HepG2 (cell line): ENCODE measurements around the gene NPBWR2. TPM values are rescaled to one million over a fixed set of nuclear protein-coding genes. Genes with fewer than 3 reads are reported as not detected.

Experiments used
- ASH2L ChIP-seq: fragments of 300-600, 200-600 bp; sonication (generic); IDR thresholded peaks from 2 replicates; pipeline ENCODE4 v1.7.0; 2017; ENCODE audit warnings: low read depth, mild to moderate bottlenecking, moderate library complexity, mixed read lengths, low read length; ENCODE audit not compliant: insufficient read length
- BORCS8-MEF2B ChIP-seq: sonication (generic); formaldehyde crosslinking; IDR thresholded peaks from 2 replicates; pipeline ENCODE4 v1.8.0; 2022; ENCODE audit warnings: mild to moderate bottlenecking, missing genetic modification reagents
- CCDC6 ChIP-seq: sonication (generic); formaldehyde crosslinking; IDR thresholded peaks from 2 replicates; pipeline ENCODE4 v1.8.1; 2022; ENCODE audit warnings: mild to moderate bottlenecking, missing genetic modification reagents, moderate library complexity
- HNRNPLL ChIP-seq: fragments of 200-400 bp; formaldehyde crosslinking; IDR thresholded peaks from 2 replicates; pipeline ENCODE4 v1.6.1; 2017; ENCODE audit warnings: mild to moderate bottlenecking, low read depth, low read length; ENCODE audit not compliant: poor library complexity, severe bottlenecking
- KDM5B ChIP-seq: sonication (generic); formaldehyde crosslinking; IDR thresholded peaks from 2 replicates; pipeline ENCODE4 v1.4.0; 2020; ENCODE audit warnings: missing genetic modification reagents, mild to moderate bottlenecking, borderline replicate concordance
- MTF1 ChIP-seq: sonication (generic); formaldehyde crosslinking; IDR thresholded peaks from 2 replicates; pipeline ENCODE4 v1.5.0; 2020; ENCODE audit warnings: missing genetic modification reagents
- PPARG ChIP-seq: conservative IDR thresholded peaks from 2 replicates; pipeline ENCODE4 v1.6.1; 2016; ENCODE audit warnings: missing biosample characterization, missing genetic modification reagents
- RBM22 ChIP-seq: fragments of 200-400 bp; formaldehyde crosslinking; optimal IDR thresholded peaks from 2 replicates; pipeline ENCODE3; 2017; ENCODE audit warnings: mild to moderate bottlenecking, low read length, moderate library complexity
- SOX13 ChIP-seq, 3 experiments: fragments of 450-650 bp in 1 of 3; sonication (generic) in 1 of 3; formaldehyde crosslinking in 1 of 3; IDR thresholded peaks in 2 of 3; conservative IDR thresholded peaks in 1 of 3; 2 replicates each; pipeline versions ENCODE4 v1.5.0 to v1.6.1; 2016 to 2020; ENCODE audit warnings: antibody characterized with exemption in 1 of 3, mild to moderate bottlenecking in 1 of 3, missing compliant biosample characterization in 1 of 3, missing genetic modification reagents in 1 of 3, moderate library complexity in 1 of 3
- SRSF4 ChIP-seq: fragments of 200-400 bp; formaldehyde crosslinking; IDR thresholded peaks from one replicate; pipeline ENCODE4 v1.6.1; 2018; ENCODE audit warnings: mild to moderate bottlenecking, low read depth, low read length, moderate library complexity; ENCODE audit not compliant: poor library complexity, severe bottlenecking
- SRSF9 ChIP-seq: fragments of 200-400 bp; formaldehyde crosslinking; IDR thresholded peaks from 2 replicates; pipeline ENCODE4 v1.6.1; 2018; ENCODE audit warnings: borderline replicate concordance, mild to moderate bottlenecking, low read depth, low read length; ENCODE audit not compliant: insufficient read depth, poor library complexity, severe bottlenecking
- ZFY ChIP-seq: sonication (generic); formaldehyde crosslinking; IDR thresholded peaks from 2 replicates; pipeline ENCODE4 v1.4.0; 2020; ENCODE audit warnings: missing genetic modification reagents
- ZNF207 ChIP-seq: fragments of 450-650 bp; IDR thresholded peaks from 2 replicates; pipeline ENCODE4 v1.6.1; 2016; ENCODE audit warnings: antibody characterized with exemption, borderline replicate concordance
- ZNF232 ChIP-seq: sonication (generic); formaldehyde crosslinking; IDR thresholded peaks from 2 replicates; pipeline ENCODE4 v1.4.0; 2020; ENCODE audit warnings: missing genetic modification reagents, borderline replicate concordance
- ZNF7 ChIP-seq: IDR thresholded peaks from 2 replicates; pipeline ENCODE4 v1.6.1; 2016; ENCODE audit warnings: missing biosample characterization, missing genetic modification reagents
- polyA plus RNA-seq, 8 experiments: library from polyadenylated mRNA; depleted of rRNA in 3 of 8; stranded (reverse) in 7 of 8; unstranded in 1 of 8; fragments of >200 nt; fragmentation: Illumina TruSeq in 4 of 8; extraction: Trizol in 4 of 8; gene quantifications; 2 replicates each; pipeline versions ENCODE4 v1.2.1 to v1.2.3, GENCODE V29; 2011 to 2016; ENCODE audit warnings: low read depth in 4 of 8, missing spikeins in 1 of 8, mixed read lengths in 1 of 8; ENCODE audit not compliant: insufficient read depth in 1 of 8
- total RNA-seq, 5 experiments: library from RNA; depleted of rRNA; stranded (reverse); fragments of >200 nt; fragmentation: Illumina TruSeq; extraction: Trizol; gene quantifications; 2 replicates each; pipeline ENCODE4 v1.2.3, GENCODE V29; 2016; ENCODE audit warnings: low read depth in 1 of 5
- TF ChIP-seq, protein P1 (sequence below): sonication (generic); formaldehyde crosslinking; IDR thresholded peaks from 2 replicates; pipeline ENCODE4 v1.5.0; 2020; ENCODE audit warnings: mild to moderate bottlenecking, low read depth, missing genetic modification reagents, borderline replicate concordance
- TF ChIP-seq, protein P2 (sequence below): sonication (generic); formaldehyde crosslinking; IDR thresholded peaks from 2 replicates; pipeline ENCODE4 v1.5.1; 2020; ENCODE audit warnings: missing genetic modification reagents, mild to moderate bottlenecking, borderline replicate concordance
- TF ChIP-seq, protein P3 (sequence below): sonication (generic); formaldehyde crosslinking; conservative IDR thresholded peaks from 2 replicates; pipeline ENCODE4 v1.4.0; 2020; ENCODE audit warnings: missing genetic modification reagents
- TF ChIP-seq, protein P4 (sequence below): sonication (generic); formaldehyde crosslinking; IDR thresholded peaks from 2 replicates; pipeline ENCODE4 v1.4.0; 2020; ENCODE audit warnings: missing genetic modification reagents
- TF ChIP-seq, protein P5 (sequence below): sonication (generic); formaldehyde crosslinking; IDR thresholded peaks from 2 replicates; pipeline ENCODE4 v1.4.0; 2020; ENCODE audit warnings: missing genetic modification reagents
- TF ChIP-seq, protein P6 (sequence below): sonication (generic); formaldehyde crosslinking; IDR thresholded peaks from 2 replicates; pipeline ENCODE4 v1.8.1; 2023; ENCODE audit warnings: mild to moderate bottlenecking, missing genetic modification reagents, borderline replicate concordance
- TF ChIP-seq, protein P7 (sequence below): sonication (generic); IDR thresholded peaks from 2 replicates; pipeline ENCODE4 v1.6.1; 2016; ENCODE audit warnings: low read depth, borderline replicate concordance

NPBWR2 gene
- total and polyA plus RNA-seq, 2 of the 13 experiments (the other 11 are each of a cell fraction or from before 2014, with no cell fraction given), result not detected

DNA sequence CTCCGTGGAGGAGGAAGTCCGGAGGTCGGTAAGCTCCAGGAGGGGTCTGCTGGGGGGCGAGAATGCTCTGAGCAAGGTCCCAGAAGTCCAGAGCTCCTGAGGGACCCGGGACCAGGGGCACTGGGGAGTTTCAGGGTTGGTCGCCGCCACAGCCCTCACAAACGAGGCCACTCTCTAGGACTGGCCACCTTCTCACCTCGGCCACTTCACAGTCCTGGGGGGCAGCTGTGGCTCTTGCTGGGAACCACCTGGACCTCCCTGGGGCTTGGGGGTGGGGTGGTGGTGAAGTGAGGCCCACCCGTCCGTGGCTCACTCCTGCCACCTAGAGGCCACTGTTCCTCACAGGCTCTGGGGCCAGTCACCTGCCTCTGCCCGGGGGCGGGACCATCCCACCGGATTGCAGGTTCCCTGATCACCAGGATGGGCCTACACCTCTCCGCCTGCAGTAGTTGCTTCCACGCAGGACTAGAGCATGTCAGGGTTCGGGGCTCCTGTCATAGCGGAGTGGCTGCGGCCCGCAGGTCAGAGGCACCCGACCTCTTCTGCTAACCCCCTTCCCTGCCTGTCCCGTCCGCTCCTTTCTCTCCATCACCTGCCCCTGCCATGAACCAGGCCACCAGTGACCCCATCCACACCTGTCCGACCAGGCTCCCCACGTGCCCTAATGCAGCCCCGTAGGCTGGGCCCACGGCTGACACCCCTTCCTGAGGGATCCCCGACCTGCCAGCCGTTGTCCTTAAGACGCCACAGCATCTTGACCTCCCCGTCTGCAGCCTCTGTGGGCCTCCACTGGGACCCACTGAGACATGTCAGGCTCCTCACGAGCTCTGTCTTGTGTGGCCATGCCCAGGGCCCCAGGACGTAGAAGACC, 49.5 kb downstream of the NPBWR2 start (continued):
- TF ChIP-seq, protein P1, sequence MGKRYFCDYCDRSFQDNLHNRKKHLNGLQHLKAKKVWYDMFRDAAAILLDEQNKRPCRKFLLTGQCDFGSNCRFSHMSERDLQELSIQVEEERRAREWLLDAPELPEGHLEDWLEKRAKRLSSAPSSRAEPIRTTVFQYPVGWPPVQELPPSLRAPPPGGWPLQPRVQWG (CRISPR knock-in tag), result no peak
- TF ChIP-seq, protein P2, sequence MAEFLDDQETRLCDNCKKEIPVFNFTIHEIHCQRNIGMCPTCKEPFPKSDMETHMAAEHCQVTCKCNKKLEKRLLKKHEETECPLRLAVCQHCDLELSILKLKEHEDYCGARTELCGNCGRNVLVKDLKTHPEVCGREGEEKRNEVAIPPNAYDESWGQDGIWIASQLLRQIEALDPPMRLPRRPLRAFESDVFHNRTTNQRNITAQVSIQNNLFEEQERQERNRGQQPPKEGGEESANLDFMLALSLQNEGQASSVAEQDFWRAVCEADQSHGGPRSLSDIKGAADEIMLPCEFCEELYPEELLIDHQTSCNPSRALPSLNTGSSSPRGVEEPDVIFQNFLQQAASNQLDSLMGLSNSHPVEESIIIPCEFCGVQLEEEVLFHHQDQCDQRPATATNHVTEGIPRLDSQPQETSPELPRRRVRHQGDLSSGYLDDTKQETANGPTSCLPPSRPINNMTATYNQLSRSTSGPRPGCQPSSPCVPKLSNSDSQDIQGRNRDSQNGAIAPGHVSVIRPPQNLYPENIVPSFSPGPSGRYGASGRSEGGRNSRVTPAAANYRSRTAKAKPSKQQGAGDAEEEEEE (CRISPR knock-in tag), result 0 out of 2 replicates have a peak, but pooled peaks have one; percentile 38
- TF ChIP-seq, protein P3, sequence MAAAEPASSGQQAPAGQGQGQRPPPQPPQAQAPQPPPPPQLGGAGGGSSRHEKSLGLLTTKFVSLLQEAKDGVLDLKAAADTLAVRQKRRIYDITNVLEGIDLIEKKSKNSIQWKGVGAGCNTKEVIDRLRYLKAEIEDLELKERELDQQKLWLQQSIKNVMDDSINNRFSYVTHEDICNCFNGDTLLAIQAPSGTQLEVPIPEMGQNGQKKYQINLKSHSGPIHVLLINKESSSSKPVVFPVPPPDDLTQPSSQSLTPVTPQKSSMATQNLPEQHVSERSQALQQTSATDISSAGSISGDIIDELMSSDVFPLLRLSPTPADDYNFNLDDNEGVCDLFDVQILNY (CRISPR knock-in tag), result no peak; the same call in none of the 2 replicates
- TF ChIP-seq PPARG (0 out of 2 replicates have a peak, but pooled peaks have one; percentile 21), MTF1 (CRISPR knock-in tag) (no peak), CCDC6 (CRISPR knock-in tag) (no peak), ZNF7 (no peak), ASH2L (no peak), ZFY (CRISPR knock-in tag) (no peak), BORCS8-MEF2B (CRISPR knock-in tag) (no peak), ZNF207 (no peak), SRSF9 (no peak), ZNF232 (CRISPR knock-in tag) (no peak), KDM5B (CRISPR knock-in tag) (no peak; the same call in 1 of the 2 replicates), SOX13 (IDR thresholded peaks at IDR 0.05) (no peak), SOX13 (CRISPR knock-in tag; conservative IDR thresholded peaks at IDR 0.05 in 1 of 2, IDR thresholded peaks at IDR 0.05 in 1 of 2) (peak in 1 of 2 experiments; percentile 51; a peak in 1 of 4 replicates), HNRNPLL (peak; percentile 7), SRSF4 (no peak), RBM22 (peak; percentile 12)
- TF ChIP-seq, protein P4, sequence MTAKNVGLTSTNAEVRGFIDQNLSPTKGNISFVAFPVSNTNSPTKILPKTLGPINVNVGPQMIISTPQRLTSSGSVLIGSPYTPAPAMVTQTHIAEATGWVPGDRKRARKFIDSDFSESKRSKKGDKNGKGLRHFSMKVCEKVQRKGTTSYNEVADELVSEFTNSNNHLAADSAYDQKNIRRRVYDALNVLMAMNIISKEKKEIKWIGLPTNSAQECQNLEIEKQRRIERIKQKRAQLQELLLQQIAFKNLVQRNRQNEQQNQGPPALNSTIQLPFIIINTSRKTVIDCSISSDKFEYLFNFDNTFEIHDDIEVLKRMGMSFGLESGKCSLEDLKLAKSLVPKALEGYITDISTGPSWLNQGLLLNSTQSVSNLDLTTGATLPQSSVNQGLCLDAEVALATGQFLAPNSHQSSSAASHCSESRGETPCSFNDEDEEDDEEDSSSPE, result no peak; the same call in 1 of the 2 replicates
- TF ChIP-seq, protein P5, sequence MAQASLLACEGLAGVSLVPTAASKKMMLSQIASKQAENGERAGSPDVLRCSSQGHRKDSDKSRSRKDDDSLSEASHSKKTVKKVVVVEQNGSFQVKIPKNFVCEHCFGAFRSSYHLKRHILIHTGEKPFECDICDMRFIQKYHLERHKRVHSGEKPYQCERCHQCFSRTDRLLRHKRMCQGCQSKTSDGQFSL (CRISPR knock-in tag), result peak; percentile 85
- TF ChIP-seq, protein P6, sequence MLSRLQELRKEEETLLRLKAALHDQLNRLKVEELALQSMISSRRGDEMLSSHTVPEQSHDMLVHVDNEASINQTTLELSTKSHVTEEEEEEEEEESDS (CRISPR knock-in tag), result no peak
- TF ChIP-seq, protein P7, sequence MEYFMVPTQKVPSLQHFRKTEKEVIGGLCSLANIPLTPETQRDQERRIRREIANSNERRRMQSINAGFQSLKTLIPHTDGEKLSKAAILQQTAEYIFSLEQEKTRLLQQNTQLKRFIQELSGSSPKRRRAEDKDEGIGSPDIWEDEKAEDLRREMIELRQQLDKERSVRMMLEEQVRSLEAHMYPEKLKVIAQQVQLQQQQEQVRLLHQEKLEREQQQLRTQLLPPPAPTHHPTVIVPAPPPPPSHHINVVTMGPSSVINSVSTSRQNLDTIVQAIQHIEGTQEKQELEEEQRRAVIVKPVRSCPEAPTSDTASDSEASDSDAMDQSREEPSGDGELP, result peak; percentile 87
